Smooth muscle cell (in vitro differentiated cells): ENCODE data around the gene ST6GALNAC5. TPM values are rescaled to one million over a fixed set of nuclear protein-coding genes. Genes with fewer than 3 reads are reported as not detected.

Source experiments
- DNase-seq: peaks from one replicate; lab custom pipeline; 2025; ENCODE audit not compliant: unreplicated experiment; lab: John Stamatoyannopoulos, UW
- H2AFZ ChIP-seq: fragments of 200-600 bp; sonication (generic); 2 replicates; pipeline ENCODE4 v1.6.0; 2016; ENCODE audit warnings: antibody characterized with exemption, low read depth, mild to moderate bottlenecking
- H3F3A ChIP-seq: fragments of 200-600 bp; sonication (generic); 2 replicates; pipeline ENCODE4 v1.6.0; 2017; ENCODE audit warnings: antibody characterized with exemption, low read depth
- H3K27ac ChIP-seq: fragments of 200-600 bp; sonication (generic); 2 replicates; pipeline ENCODE4 v1.5.1; 2016; ENCODE audit warnings: low read depth, mild to moderate bottlenecking
- H3K27me3 ChIP-seq: fragments of 200-600 bp; sonication (generic); 2 replicates; pipeline ENCODE4 v1.6.1; 2016; ENCODE audit warnings: low read depth, mild to moderate bottlenecking
- H3K36me3 ChIP-seq: fragments of 200-600 bp; sonication (generic); 2 replicates; pipeline ENCODE4 v1.5.1; 2016; ENCODE audit warnings: low read depth
- H3K4me1 ChIP-seq: fragments of 200-600 bp; sonication (generic); 2 replicates; pipeline ENCODE4 v1.5.1; 2016; ENCODE audit warnings: low read depth
- H3K4me2 ChIP-seq: fragments of 200-600 bp; sonication (generic); 2 replicates; pipeline ENCODE4 v1.6.0; 2016; ENCODE audit warnings: mild to moderate bottlenecking
- H3K4me3 ChIP-seq: fragments of 200-600 bp; sonication (generic); 2 replicates; pipeline ENCODE4 v1.5.1; 2016; ENCODE audit warnings: mild to moderate bottlenecking
- H3K79me2 ChIP-seq: fragments of 200-600 bp; sonication (generic); 2 replicates; pipeline ENCODE4 v1.6.0; 2016; ENCODE audit warnings: low read depth, mild to moderate bottlenecking
- H3K9ac ChIP-seq: fragments of 200-600 bp; sonication (generic); 2 replicates; pipeline ENCODE4 v1.6.0; 2016; ENCODE audit warnings: low read depth
- H3K9me3 ChIP-seq: fragments of 200-600 bp; sonication (generic); replicated peaks from 2 replicates; pipeline ENCODE4 v1.5.1; 2016; ENCODE audit warnings: low read depth
- H4K20me1 ChIP-seq: fragments of 200-600 bp; sonication (generic); 2 replicates; pipeline ENCODE4 v1.6.0; 2016; ENCODE audit warnings: low read depth
- CTCF ChIP-seq: fragments of 200-600 bp; sonication (generic); IDR thresholded peaks from 2 replicates; pipeline ENCODE4 v1.5.1; 2017; ENCODE audit warnings: borderline replicate concordance, mild to moderate bottlenecking, antibody characterized with exemption; ENCODE audit not compliant: insufficient read depth, poor library complexity, severe bottlenecking
- WGBS: methylation state at CpG from one replicate; pipeline ENCODE4 v1.1.7; 2016; ENCODE audit warnings: low lambda C conversion rate; 5-methylcytosine and 5-hydroxymethylcytosine counted together
- polyA plus RNA-seq: library from polyadenylated mRNA; unstranded; fragments of >200 nt; fragmentation: Nextera tagmentation; extraction: Ambion mirVana; gene quantifications from 2 replicates; pipeline ENCODE4 v1.2.1, GENCODE V29; 2016
- total RNA-seq: library from RNA; depleted of rRNA; stranded (reverse); fragments of >200 nt; gene quantifications from 2 replicates; pipeline ENCODE4 v1.2.3, GENCODE V29; 2014

ST6GALNAC5 gene
- total and polyA plus RNA-seq, 2 experiments from 2014 or later = 24.9 to 38.8 TPM

- no peaks in the 10 kb centered on the region for H3K9me3 ChIP-seq
- H3K27me3 ChIP-seq = no peaks in the 10 kb centered on the region
- H3K36me3 ChIP-seq = no peaks in the 10 kb centered on the region
- no peak overlapping the region for H2AFZ ChIP-seq
- no peaks in the 10 kb centered on the region for H3K79me2 ChIP-seq
- H4K20me1 ChIP-seq = no peaks in the 10 kb centered on the region
- TF ChIP-seq CTCF = no peak
- H3K9ac ChIP-seq = no peak overlapping the region
- 71% methylated on average over 3 of the region's 3 CpGs for WGBS
- no peak overlapping the region for H3K27ac ChIP-seq
- peaks cover 7% of the 10 kb centered on the region for H3K4me1 ChIP-seq
- H3K4me2 ChIP-seq = no peak overlapping the region
- DNase-seq = no peak
- no peak overlapping the region for H3K4me3 ChIP-seq
- no peaks in the 10 kb centered on the region for H3F3A ChIP-seq
These were observed 13.0 kb upstream of the ST6GALNAC5 start for GRCh38 chr1:76854255-76854654.

- no peak for TF ChIP-seq CTCF
- Histone ChIP-seq H3K4me2 (no peak overlapping the region), H4K20me1 (no peaks in the 10 kb centered on the region), H3K27ac (no peak overlapping the region), H2AFZ (no peak overlapping the region), H3K9ac (no peak overlapping the region), H3K4me1 (peaks cover 7% of the 10 kb centered on the region), H3K79me2 (no peaks in the 10 kb centered on the region), H3K4me3 (no peak overlapping the region), H3F3A (no peaks in the 10 kb centered on the region), H3K36me3 (no peaks in the 10 kb centered on the region), H3K27me3 (no peaks in the 10 kb centered on the region), H3K9me3 (no peaks in the 10 kb centered on the region)
- WGBS = 80% methylated on average over 5 of the region's 5 CpGs
- DNase-seq = no peak
These were observed 11.2 kb upstream of the ST6GALNAC5 start for GRCh38 chr1:76856104-76856503.

- no peak overlapping the region for H3K27ac ChIP-seq
- H3K4me3 ChIP-seq = no peak overlapping the region
- TF ChIP-seq CTCF = no peak
- DNase-seq = no peak
- H4K20me1 ChIP-seq = no peaks in the 10 kb centered on the region
- whole genome bisulfite sequencing = 78% methylated on average over 5 of the region's 5 CpGs
- H3K4me2 ChIP-seq = no peak overlapping the region
- no peaks in the 10 kb centered on the region for H3K27me3 ChIP-seq
- no peaks in the 10 kb centered on the region for H3K36me3 ChIP-seq
- no peaks in the 10 kb centered on the region for H3F3A ChIP-seq
- H3K79me2 ChIP-seq = no peaks in the 10 kb centered on the region
- H3K4me1 ChIP-seq = peaks cover 7% of the 10 kb centered on the region
- no peak overlapping the region for H3K9ac ChIP-seq
- no peaks in the 10 kb centered on the region for H3K9me3 ChIP-seq
- H2AFZ ChIP-seq = no peak overlapping the region
These were observed 10.1 kb upstream of the ST6GALNAC5 start for GRCh38 chr1:76857138-76857537.

- Histone ChIP-seq H4K20me1 (no peaks in the 10 kb centered on the region), H2AFZ (no peak overlapping the region), H3F3A (no peaks in the 10 kb centered on the region), H3K9ac (no peak overlapping the region), H3K27me3 (no peaks in the 10 kb centered on the region), H3K4me3 (no peak overlapping the region), H3K4me2 (no peak overlapping the region), H3K9me3 (no peaks in the 10 kb centered on the region), H3K4me1 (peaks cover 7% of the 10 kb centered on the region), H3K79me2 (no peaks in the 10 kb centered on the region), H3K36me3 (no peaks in the 10 kb centered on the region), H3K27ac (no peak overlapping the region)
- 100% methylated on average over 3 of the region's 3 CpGs for WGBS
- DNase-seq = no peak
- no peak for TF ChIP-seq CTCF
These were observed 9.3 kb upstream of the ST6GALNAC5 start for GRCh38 chr1:76857973-76858372.
